ENCODE results near the gene CLUH. TPM values are rescaled to one million over a fixed set of nuclear protein-coding genes. Genes with fewer than 3 reads are reported as not detected.

The CLUH gene
- polyA plus RNA-seq, 2 of the 4 experiments (the other 2 are of a cell fraction) = 23.6 to 93.1 TPM

DNA sequence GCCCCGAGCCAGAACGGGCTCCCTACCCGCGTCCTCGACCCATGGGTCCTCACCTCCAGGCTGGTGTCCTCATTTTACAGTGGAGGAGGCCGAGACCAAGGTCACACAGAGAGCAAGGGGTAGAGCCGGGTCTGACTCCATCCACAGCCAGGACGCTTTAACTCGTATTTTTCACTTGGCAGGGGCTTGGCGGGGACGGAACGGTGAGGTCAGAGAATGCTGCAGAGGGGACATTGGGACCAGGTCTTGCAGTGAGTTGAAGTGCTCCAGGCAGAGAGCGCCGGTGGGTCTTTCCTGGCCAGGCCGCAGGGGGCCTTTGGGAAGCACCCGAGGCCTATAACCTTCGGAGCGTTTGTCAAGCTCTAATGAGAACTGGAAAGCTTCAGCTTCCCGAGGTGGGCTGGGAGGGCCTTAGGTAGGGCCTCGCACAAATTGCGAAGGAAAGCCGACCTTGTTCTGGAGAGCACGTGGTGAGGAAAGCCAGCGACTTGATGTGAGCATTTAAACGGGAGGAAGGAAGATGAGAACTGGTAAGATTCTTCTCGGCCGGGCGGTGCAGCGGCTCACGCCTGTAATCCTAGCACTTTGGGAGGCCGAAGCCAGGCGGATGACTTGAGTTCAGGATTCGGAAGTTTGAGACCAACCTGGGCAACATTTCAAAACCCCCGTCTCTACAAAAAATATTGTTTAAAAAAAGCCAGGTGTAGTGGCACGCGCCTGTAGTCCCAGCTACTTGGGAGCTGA is 908 bp upstream of the CLUH start:
- H3K27ac ChIP-seq = peak overlapping the region; percentile 95 to 96
- POLR2A ChIA-PET = no interaction called here
- CTCF ChIA-PET = interaction anchor here (0.7 to 1.3 kb wide), 3 partner anchors 9 to 330 kb away, joined by 4 to 6 read pairs (median 4); no protein-coding TSS in a partner anchor
- peak overlapping the region; percentile 96 for H3K4me3 ChIP-seq
- DNase-seq (ENCODE audit: low read depth in 1 of 2, low spot score in 1 of 2) = no peak
- no peak for FAIRE-seq
- WGBS (ENCODE audit: missing lambda C conversion rate) = 83% methylated on average over 36 of the region's 36 CpGs
- peak overlapping the region; percentile 86 for H3K4me2 ChIP-seq
- H3K9me3 ChIP-seq = no peaks in the 10 kb centered on the region
- ATAC-seq = peak; percentile 1 to 4; a peak in 3 of 6 replicates
- H3K4me1 ChIP-seq = peaks cover 37% of the 10 kb centered on the region
- TF ChIP-seq HEYL (CRISPR knock-in tag; IDR thresholded peaks at IDR 0.05) (no peak), E2F6 (IDR thresholded peaks at IDR 0.05; ENCODE audit: borderline replicate concordance, low read depth) (peak; percentile 2; the same call in 1 of the 2 replicates)

DNA sequence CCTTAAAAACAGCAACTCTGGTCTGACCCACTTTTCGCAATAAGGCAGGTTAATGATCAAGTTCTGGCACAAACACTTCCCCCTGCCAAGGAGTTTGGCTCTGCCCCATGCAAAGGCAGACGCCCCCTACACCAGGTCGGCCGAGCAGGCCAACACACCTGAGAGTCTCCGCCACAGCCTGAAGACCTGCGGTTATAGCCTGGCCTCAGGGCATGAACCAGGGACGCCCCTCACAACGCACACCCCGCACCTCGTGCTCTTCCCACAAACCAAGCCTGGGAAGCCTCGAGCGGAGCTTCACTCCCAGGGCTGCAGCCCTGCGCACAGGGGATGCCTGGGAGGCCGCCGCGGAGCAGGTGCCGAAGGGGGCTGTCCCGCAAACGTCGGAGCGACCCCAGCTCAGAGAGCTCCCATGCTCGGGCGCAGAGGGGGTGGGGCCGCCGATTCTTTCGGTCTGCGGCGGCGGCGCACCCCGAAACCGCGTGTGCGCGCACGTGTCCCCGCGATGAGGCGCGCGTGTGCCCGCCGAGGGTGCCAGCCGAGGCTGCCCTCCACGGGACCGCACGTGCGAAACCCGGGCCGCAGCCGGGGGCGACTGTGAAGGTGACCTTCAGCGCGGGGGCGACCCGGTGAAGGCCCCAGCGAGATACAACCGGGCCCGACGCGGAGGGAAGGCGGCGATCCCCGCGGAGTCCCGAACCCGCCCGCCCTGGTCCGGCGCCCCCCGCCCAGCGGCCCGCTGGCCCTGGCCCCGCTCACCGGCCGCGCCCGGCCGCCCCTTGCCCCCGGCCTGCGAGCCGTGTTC is 559 bp downstream of the CLUH start:
- CTCF ChIA-PET = interaction anchor here (0.8 to 2.2 kb wide), 7 partner anchors 14 to 329 kb away, joined by 3 to 7 read pairs (median 5); no protein-coding TSS in a partner anchor
- TF ChIP-seq TFCP2L1 (CRISPR knock-in tag; IDR thresholded peaks at IDR 0.05) (0 out of 2 replicates have a peak, but pooled peaks have one; percentile 54), KDM5A (IDR thresholded peaks at IDR 0.05) (no peak), MYC (IDR thresholded peaks at IDR 0.05; ENCODE audit: borderline replicate concordance, low read length) (peak; percentile 58; the same call in 1 of the 2 replicates), KDM1A (IDR thresholded peaks at IDR 0.05; ENCODE audit: low read depth) (no peak), EP300 (IDR thresholded peaks at IDR 0.05) (no peak), CEBPB (IDR thresholded peaks at IDR 0.05) (no peak), POLR2A (IDR thresholded peaks at IDR 0.05; ENCODE audit: low read length) (no peak), NR3C1 (IDR thresholded peaks at IDR 0.05) (no peak), BHLHE40 (IDR thresholded peaks at IDR 0.05; ENCODE audit: low read depth, low read length) (peak; percentile 51; the same call in 1 of the 2 replicates), NFE2L2 (conservative IDR thresholded peaks at IDR 0.05; ENCODE audit: low read length) (no peak), ZNF302 (CRISPR knock-in tag; IDR thresholded peaks at IDR 0.05) (no peak), CHD2 (IDR thresholded peaks at IDR 0.05; ENCODE audit: low read length, partially characterized antibody) (no peak), RAD21 (conservative IDR thresholded peaks at IDR 0.05 in 1 of 2, IDR thresholded peaks at IDR 0.05 in 1 of 2) (no peak), JUNB (IDR thresholded peaks at IDR 0.05) (no peak), NPAS2 (CRISPR knock-in tag; IDR thresholded peaks at IDR 0.05; ENCODE audit: borderline replicate concordance) (peak; percentile 55), HOXB13 (CRISPR knock-in tag; IDR thresholded peaks at IDR 0.05; ENCODE audit: low read depth) (no peak), E2F6 (IDR thresholded peaks at IDR 0.05; ENCODE audit: borderline replicate concordance, low read depth) (no peak), SMC3 (IDR thresholded peaks at IDR 0.05) (no peak), HMGXB4 (CRISPR knock-in tag; IDR thresholded peaks at IDR 0.05; ENCODE audit: borderline replicate concordance) (no peak), ESRRA (IDR thresholded peaks at IDR 0.05; ENCODE audit: borderline replicate concordance, low read length) (peak; percentile 74; the same call in 1 of the 2 replicates), HDAC2 (IDR thresholded peaks at IDR 0.05) (no peak), PBX3 (IDR thresholded peaks at IDR 0.05) (no peak), HEYL (CRISPR knock-in tag; IDR thresholded peaks at IDR 0.05) (no peak)
- TF ChIP-seq, protein P1, sequence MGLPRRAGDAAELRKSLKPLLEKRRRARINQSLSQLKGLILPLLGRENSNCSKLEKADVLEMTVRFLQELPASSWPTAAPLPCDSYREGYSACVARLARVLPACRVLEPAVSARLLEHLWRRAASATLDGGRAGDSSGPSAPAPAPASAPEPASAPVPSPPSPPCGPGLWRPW (IDR thresholded peaks at IDR 0.05) = no peak
- TF ChIP-seq, protein P2, sequence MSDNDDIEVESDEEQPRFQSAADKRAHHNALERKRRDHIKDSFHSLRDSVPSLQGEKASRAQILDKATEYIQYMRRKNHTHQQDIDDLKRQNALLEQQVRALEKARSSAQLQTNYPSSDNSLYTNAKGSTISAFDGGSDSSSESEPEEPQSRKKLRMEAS (IDR thresholded peaks at IDR 0.05) = peak; percentile 47
- TF ChIP-seq, protein P3, sequence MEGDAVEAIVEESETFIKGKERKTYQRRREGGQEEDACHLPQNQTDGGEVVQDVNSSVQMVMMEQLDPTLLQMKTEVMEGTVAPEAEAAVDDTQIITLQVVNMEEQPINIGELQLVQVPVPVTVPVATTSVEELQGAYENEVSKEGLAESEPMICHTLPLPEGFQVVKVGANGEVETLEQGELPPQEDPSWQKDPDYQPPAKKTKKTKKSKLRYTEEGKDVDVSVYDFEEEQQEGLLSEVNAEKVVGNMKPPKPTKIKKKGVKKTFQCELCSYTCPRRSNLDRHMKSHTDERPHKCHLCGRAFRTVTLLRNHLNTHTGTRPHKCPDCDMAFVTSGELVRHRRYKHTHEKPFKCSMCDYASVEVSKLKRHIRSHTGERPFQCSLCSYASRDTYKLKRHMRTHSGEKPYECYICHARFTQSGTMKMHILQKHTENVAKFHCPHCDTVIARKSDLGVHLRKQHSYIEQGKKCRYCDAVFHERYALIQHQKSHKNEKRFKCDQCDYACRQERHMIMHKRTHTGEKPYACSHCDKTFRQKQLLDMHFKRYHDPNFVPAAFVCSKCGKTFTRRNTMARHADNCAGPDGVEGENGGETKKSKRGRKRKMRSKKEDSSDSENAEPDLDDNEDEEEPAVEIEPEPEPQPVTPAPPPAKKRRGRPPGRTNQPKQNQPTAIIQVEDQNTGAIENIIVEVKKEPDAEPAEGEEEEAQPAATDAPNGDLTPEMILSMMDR (IDR thresholded peaks at IDR 0.05) = no peak
- Histone ChIP-seq H3K4me3 (peak overlapping the region; percentile 96), H3K4me2 (peak overlapping the region; percentile 95), H3K9me3 (no peaks in the 10 kb centered on the region), H3K27ac (peak overlapping the region; percentile 95 to 96), H3K4me1 (peaks cover 49% of the 10 kb centered on the region)
- DNase-seq (ENCODE audit: low read depth in 1 of 2, low spot score in 1 of 2) = no peak
- no peak for FAIRE-seq
- POLR2A ChIA-PET = no interaction called here
- WGBS (ENCODE audit: missing lambda C conversion rate) = 3% methylated on average over 12 of the region's 82 CpGs
- ATAC-seq = peak; percentile 1 to 9; a peak in 3 of 6 replicates

Measured in A549 (cell line).